T-cell (primary cell): Measurements from ENCODE around the gene ARHGEF28. TPM values are rescaled to one million over a fixed set of nuclear protein-coding genes. Genes with fewer than 3 reads are reported as not detected.

ENCODE experiments used
- ATAC-seq, 4 experiments: fragments of 200-7000 bp in 3 of 4; fragments of 150-1000 bp in 1 of 4; cut with Tn5 transposase; replicated peaks in 1 of 4; 1 replicate in 3 of 4; 2 replicates in 1 of 4; pipeline ENCODE4 v1.10.0; 2021; ENCODE audit warnings: moderate library complexity in 3 of 4, mild to moderate bottlenecking in 2 of 4, moderate number of reproducible peaks in 1 of 4
- CTCF ChIA-PET, 2 donors: fragments of 300-600 bp; sonication (Branson Sonifier 250); formaldehyde crosslinking; loops; one replicate each; lab custom pipeline; 2022; ENCODE audit warnings: antibody characterized with exemption in 2 of 2; lab: Charles Lee
- POLR2A ChIA-PET, 2 donors: fragments of 300-600 bp; sonication (Branson Sonifier 250); formaldehyde crosslinking; loops; one replicate each; lab custom pipeline; 2022; ENCODE audit warnings: antibody characterized with exemption in 2 of 2; lab: Charles Lee
- DNase-seq, 35 experiments: peaks; one replicate each; pipeline versions ENCODE4 v3.0.0 to v3.0.0-alpha.2; 2013 to 2023
- H3K27ac ChIP-seq: one replicate; pipeline ENCODE4 v1.5.1; 2013; ENCODE audit warnings: low read length
- H3K27me3 ChIP-seq, 2 experiments: replicated peaks in 1 of 2; 1 replicate in 1 of 2; 2 replicates in 1 of 2; pipeline versions ENCODE4 v1.6.1 to v1.7.0; 2013; ENCODE audit warnings: low read length in 1 of 2, mixed read lengths in 1 of 2; ENCODE audit not compliant: control insufficient read depth in 2 of 2, insufficient read depth in 2 of 2; ENCODE audit errors: extremely low read depth in 1 of 2
- H3K36me3 ChIP-seq, 2 donors: 1 replicate in 1 of 2; 2 replicates in 1 of 2; pipeline versions ENCODE4 v1.6.1 to v1.7.0; 2013; ENCODE audit warnings: low read length in 1 of 2; ENCODE audit not compliant: control insufficient read depth in 2 of 2, insufficient read depth in 1 of 2; ENCODE audit errors: extremely low read depth in 1 of 2
- H3K4me1 ChIP-seq, 2 experiments: 1 replicate in 1 of 2; 2 replicates in 1 of 2; pipeline versions ENCODE4 v1.6.1 to v1.7.0; 2013; ENCODE audit warnings: low read length in 2 of 2, mixed read lengths in 1 of 2; ENCODE audit not compliant: insufficient read depth in 2 of 2, control insufficient read depth in 1 of 2; ENCODE audit errors: extremely low read depth in 1 of 2
- H3K4me3 ChIP-seq, 2 donors: 1 replicate in 1 of 2; 2 replicates in 1 of 2; pipeline versions ENCODE4 v1.5.1 to v1.7.0; 2013; ENCODE audit warnings: mild to moderate bottlenecking in 2 of 2, low read length in 1 of 2, moderate library complexity in 1 of 2; ENCODE audit not compliant: control insufficient read depth in 1 of 2; ENCODE audit errors: extremely low read depth in 1 of 2
- H3K9me3 ChIP-seq: 2 replicates; pipeline ENCODE4 v1.7.0; 2013
- H3K27ac Mint-ChIP-seq, 2 donors: one replicate each; pipeline ENCODE4 v1.8.0; 2020 to 2021; ENCODE audit warnings: mild to moderate bottlenecking in 2 of 2, mixed read lengths in 2 of 2
- H3K27me3 Mint-ChIP-seq, 2 donors: one replicate each; pipeline ENCODE4 v1.8.0; 2021 to 2022; ENCODE audit warnings: mixed read lengths in 2 of 2
- H3K36me3 Mint-ChIP-seq: one replicate; pipeline ENCODE4 v1.8.0; 2021; ENCODE audit warnings: mixed read lengths
- H3K4me1 Mint-ChIP-seq, 3 donors: one replicate each; pipeline ENCODE4 v1.8.0; 2020 to 2022; ENCODE audit warnings: mixed read lengths in 3 of 3, mild to moderate bottlenecking in 1 of 3
- H3K4me3 Mint-ChIP-seq, 3 donors: one replicate each; pipeline ENCODE4 v1.8.0; 2020 to 2022; ENCODE audit warnings: mild to moderate bottlenecking in 3 of 3, mixed read lengths in 3 of 3, moderate library complexity in 3 of 3
- H3K9me3 Mint-ChIP-seq, 3 donors: one replicate each; pipeline ENCODE4 v1.8.0; 2020 to 2022; ENCODE audit warnings: mixed read lengths in 3 of 3
- WGBS: methylation state at CpG from one replicate; pipeline ENCODE4 v1.1.5; 2013; ENCODE audit warnings: missing lambda C conversion rate; ENCODE audit not compliant: insufficient coverage; 5-methylcytosine and 5-hydroxymethylcytosine counted together
- total RNA-seq, 35 experiments: library from RNA in 6 of 35; stranded (reverse) in 6 of 35; fragments of 120-200 nt in 1 of 35; gene quantifications; one replicate each; pipeline versions ENCODE4 v1.2.1 to v1.2.4 and lab custom pipeline; 2013 to 2026

The ARHGEF28 gene
- total RNA-seq, 5 donors from 2014 or later (not counting 1 experiment from before 2014, with no cell fraction given): 0.05 to 0.73 (median 0.36) TPM

GRCh38 chr5:73908846-73909245 lies 282.9 kb downstream of the ARHGEF28 start:
- Histone ChIP-seq H3K27me3 (no peaks in the 10 kb centered on the region), H3K36me3 (no peaks in the 10 kb centered on the region), H3K9me3 (no peaks in the 10 kb centered on the region), H3K4me3 (no peak overlapping the region), H3K4me1 (no peaks in the 10 kb centered on the region), H3K27ac (no peak overlapping the region)
- Mint-ChIP-seq H3K4me3 (no peak overlapping the region), H3K4me1 (no peaks in the 10 kb centered on the region), H3K9me3 (no peaks in the 10 kb centered on the region), H3K27me3 (peaks cover 0 to 1% of the 10 kb centered on the region in 2 donors), H3K36me3 (no peaks in the 10 kb centered on the region), H3K27ac (no peak overlapping the region)
- POLR2A ChIA-PET: no interaction called here
- ATAC-seq (no peak), DNase-seq (no peak)
- no CpG with 5 or more reads among the region's 3 CpGs for WGBS
- CTCF ChIA-PET: no interaction called here

GRCh38 chr5:73909474-73909873 lies 283.5 kb downstream of the ARHGEF28 start:
- H3K27me3 Mint-ChIP-seq: peaks cover 0 to 1% of the 10 kb centered on the region in 2 donors
- DNase-seq (no peak), ATAC-seq (no peak)
- Histone ChIP-seq H3K27ac (no peak overlapping the region), H3K27me3 (no peaks in the 10 kb centered on the region), H3K4me1 (no peaks in the 10 kb centered on the region), H3K36me3 (no peaks in the 10 kb centered on the region), H3K9me3 (no peaks in the 10 kb centered on the region), H3K4me3 (no peak overlapping the region)
- POLR2A ChIA-PET: no interaction called here
- H3K36me3 Mint-ChIP-seq: no peaks in the 10 kb centered on the region
- no peaks in the 10 kb centered on the region for H3K4me1 Mint-ChIP-seq
- H3K9me3 Mint-ChIP-seq: no peaks in the 10 kb centered on the region
- CTCF ChIA-PET: no interaction called here
- WGBS: 96% methylated on average over 25 of the region's 27 CpGs
- no peak overlapping the region for H3K27ac Mint-ChIP-seq
- no peak overlapping the region for H3K4me3 Mint-ChIP-seq

- no peaks in the 10 kb centered on the region for H3K4me1 Mint-ChIP-seq
- H3K9me3 Mint-ChIP-seq: no peaks in the 10 kb centered on the region
- Histone ChIP-seq H3K4me1 (no peaks in the 10 kb centered on the region), H3K27ac (no peak overlapping the region), H3K4me3 (no peak overlapping the region), H3K27me3 (no peaks in the 10 kb centered on the region), H3K36me3 (no peaks in the 10 kb centered on the region), H3K9me3 (no peaks in the 10 kb centered on the region)
- H3K27me3 Mint-ChIP-seq: no peaks in the 10 kb centered on the region
- H3K4me3 Mint-ChIP-seq: no peak overlapping the region
- POLR2A ChIA-PET: no interaction called here
- ATAC-seq (no peak), DNase-seq (no peak)
- no CpG with 5 or more reads among the region's 4 CpGs for WGBS
- H3K27ac Mint-ChIP-seq: no peak overlapping the region
- CTCF ChIA-PET: no interaction called here
- H3K36me3 Mint-ChIP-seq: no peaks in the 10 kb centered on the region
These were observed 285.9 kb downstream of the ARHGEF28 start for GRCh38 chr5:73911761-73912393.

- no peaks in the 10 kb centered on the region for H3K9me3 ChIP-seq
- no peak overlapping the region for H3K27ac ChIP-seq
- DNase-seq (no peak), ATAC-seq (no peak)
- no peaks in the 10 kb centered on the region for H3K4me1 ChIP-seq
- no CpG with 5 or more reads among the region's 3 CpGs for WGBS
- Mint-ChIP-seq H3K4me3 (no peak overlapping the region), H3K36me3 (no peaks in the 10 kb centered on the region), H3K27ac (no peak overlapping the region), H3K9me3 (no peaks in the 10 kb centered on the region), H3K4me1 (no peaks in the 10 kb centered on the region), H3K27me3 (peaks cover 0 to under 1% of the 10 kb centered on the region in 2 donors)
- POLR2A ChIA-PET: no interaction called here
- no peak overlapping the region for H3K4me3 ChIP-seq
- CTCF ChIA-PET: no interaction called here
- no peaks in the 10 kb centered on the region for H3K27me3 ChIP-seq
- H3K36me3 ChIP-seq: no peaks in the 10 kb centered on the region
These were observed 286.9 kb downstream of the ARHGEF28 start for GRCh38 chr5:73912821-73913271.

- no peak overlapping the region for H3K27ac ChIP-seq
- no peak overlapping the region for H3K27ac Mint-ChIP-seq
- H3K4me3 ChIP-seq: no peak overlapping the region
- ATAC-seq (no peak), DNase-seq (no peak)
- H3K4me3 Mint-ChIP-seq: no peak overlapping the region
- CTCF ChIA-PET: interaction anchor here (0.7 kb wide), 2 partner anchors 12 to 31 kb away, joined by 3 to 10 read pairs; no protein-coding TSS in a partner anchor
- no peaks in the 10 kb centered on the region for H3K4me1 Mint-ChIP-seq
- H3K9me3 Mint-ChIP-seq: no peaks in the 10 kb centered on the region
- no peaks in the 10 kb centered on the region for H3K36me3 ChIP-seq
- no peaks in the 10 kb centered on the region for H3K9me3 ChIP-seq
- no peaks in the 10 kb centered on the region for H3K36me3 Mint-ChIP-seq
- peaks cover 0 to 1% of the 10 kb centered on the region in 2 donors for H3K27me3 Mint-ChIP-seq
- H3K4me1 ChIP-seq: no peaks in the 10 kb centered on the region
- POLR2A ChIA-PET: no interaction called here
- no peaks in the 10 kb centered on the region for H3K27me3 ChIP-seq
These were observed 288.0 kb downstream of the ARHGEF28 start for GRCh38 chr5:73913971-73914370.

GRCh38 chr5:73915345-73915744 lies 289.3 kb downstream of the ARHGEF28 start:
- H3K27me3 Mint-ChIP-seq: peaks cover 0 to 1% of the 10 kb centered on the region in 2 donors
- no peak for ATAC-seq

More at GRCh38 chr5:73915345-73915744, 289.3 kb downstream of the ARHGEF28 start:
- no CpG with 5 or more reads among the region's 1 CpG for WGBS
- H3K4me3 ChIP-seq: no peak overlapping the region
- no peaks in the 10 kb centered on the region for H3K36me3 ChIP-seq
- no peaks in the 10 kb centered on the region for H3K36me3 Mint-ChIP-seq
- H3K27me3 ChIP-seq: no peaks in the 10 kb centered on the region
- ChIA-PET CTCF (no interaction called here), POLR2A (no interaction called here)
- no peaks in the 10 kb centered on the region for H3K9me3 ChIP-seq
- H3K4me3 Mint-ChIP-seq: no peak overlapping the region
- H3K4me1 Mint-ChIP-seq: no peaks in the 10 kb centered on the region
- no peaks in the 10 kb centered on the region for H3K9me3 Mint-ChIP-seq
- H3K4me1 ChIP-seq: no peaks in the 10 kb centered on the region
- H3K27ac Mint-ChIP-seq: no peak overlapping the region
- no peak for DNase-seq
- H3K27ac ChIP-seq: no peak overlapping the region
